Heart right ventricle (tissue), 16 donors: ENCODE measurements around the gene PRKAG2. TPM values are rescaled to one million over a fixed set of nuclear protein-coding genes. Genes with fewer than 3 reads are reported as not detected.

ENCODE experiments used
- ATAC-seq, 8 donors: fragments of 200-7000 bp; cut with Tn5 transposase; one replicate each; pipeline ENCODE4 v1.9.1; 2020; ENCODE audit warnings: mild to moderate bottlenecking in 8 of 8, moderate library complexity in 8 of 8, moderate number of reproducible peaks in 1 of 8
- DNase-seq, 2 donors: peaks; one replicate each; pipeline ENCODE4 v3.0.0-alpha.2; 2020
- H3K27ac ChIP-seq, 10 donors: fragments of 200-600 bp; sonication (generic) in 2 of 10; one replicate each; pipeline versions ENCODE4 v1.5.0 to v1.8.0; 2020 to 2022; ENCODE audit warnings: mild to moderate bottlenecking in 3 of 10
- H3K27me3 ChIP-seq, 7 donors: fragments of 200-600 bp; one replicate each; pipeline ENCODE4 v1.8.0; 2021 to 2022; ENCODE audit warnings: mild to moderate bottlenecking in 2 of 7
- H3K36me3 ChIP-seq, 9 donors: fragments of 200-600 bp; sonication (generic) in 1 of 9; one replicate each; pipeline versions ENCODE4 v1.5.0 to v1.8.0; 2020 to 2022; ENCODE audit warnings: mild to moderate bottlenecking in 2 of 9
- H3K4me1 ChIP-seq, 9 donors: fragments of 200-600 bp; sonication (generic) in 1 of 9; one replicate each; pipeline versions ENCODE4 v1.5.0 to v1.8.0; 2020 to 2022; ENCODE audit warnings: mild to moderate bottlenecking in 4 of 9
- H3K4me3 ChIP-seq, 10 donors: fragments of 200-600 bp; sonication (generic) in 2 of 10; one replicate each; pipeline versions ENCODE4 v1.5.0 to v1.8.0; 2020 to 2022; ENCODE audit warnings: mild to moderate bottlenecking in 7 of 10, moderate library complexity in 2 of 10
- H3K9me3 ChIP-seq, 11 donors: fragments of 200-600 bp in 10 of 11; sonication (generic) in 2 of 11; one replicate each; pipeline versions ENCODE4 v1.5.0 to v1.8.0; 2013 to 2022; ENCODE audit warnings: mild to moderate bottlenecking in 2 of 11, control low read depth in 1 of 11, moderate library complexity in 1 of 11
- WGBS, 2 donors: extraction: QIAGEN DNeasy Blood & Tissue Kit; methylation state at CpG; one replicate each; pipeline ENCODE4 v1.1.7; 2013; ENCODE audit warnings: inconsistent platforms in 1 of 2; 5-methylcytosine and 5-hydroxymethylcytosine counted together
- intact Hi-C, 10 donors: fragments of 100-400 bp; cut with DNase I; formaldehyde crosslinking; loops; one replicate each; pipeline versions ENCODE4 v1.11.1 to v1.14.2; 2022
- polyA plus RNA-seq, 2 donors: library from polyadenylated mRNA; stranded (reverse); fragments of 200-250 nt; gene quantifications; one replicate each; pipeline ENCODE4 v1.2.3, GENCODE V29; 2013
- total RNA-seq, 10 donors: library from RNA; stranded (reverse); fragmentation: NEBNext Ultra II Directional in 3 of 10; extraction: Animal tissue kit (Norgen Biotek cat#: 25700) in 3 of 10; gene quantifications; one replicate each; pipeline versions ENCODE4 v1.2.1 to v1.2.4, GENCODE V29; 2021 to 2023
- TF ChIP-seq, protein P1 (sequence below), 9 donors: fragments of 200-600 bp; sonication (generic) in 2 of 9; IDR thresholded peaks; one replicate each; pipeline versions ENCODE4 v1.5.0 to v1.8.0; 2021 to 2022; ENCODE audit warnings: antibody characterized with exemption in 9 of 9, mild to moderate bottlenecking in 5 of 9, moderate library complexity in 1 of 9
- donor health status: Arrhythmogenic right ventricular cardiomyopathy.
- donor health status: ischemic (EF 13 %, LVEDD 7.1; RV severe dilation, severe dysfunction).
- donor health status: healthy with polysubstance abuse.
- donor health status: DM: no; HTN: yes; CAD: no.
- donor health status: DM: no; HTN: no; CAD: no.
- donor health status: ischemic (EF 25% LVEDD 6.9; RV normal size, moderate dysfunction).
- donor health status: ischemic (EF 25% LVEDD 5.7; RV mildly dilated, moderate dysfunction).
- donor health status: healthy.
- donor health status: DM: yes; HTN: yes; CAD: no.
- donor health status: Ischemic cardiomyopathy.
- donor health status: ischemic (EF 35%, LVEDD 5.7; RV mildly dilated, moderate dysfunction).
- donor health status: nonischemic (EF 11% LVEDD 7.7; RV severe dilation, severe dysfunction).
- donor health status: DM: yes; HTN: yes; CAD: no.
- donor health status: PGD.
- donor health status: ischemic (EF 29% LVEDD 5.4; RV normal size, mild dysfunction).
- donor health status: nonischemic (EF 23%, LVEDD 6.1; RV moderate dilation, normal function).

Gene PRKAG2
- total and polyA plus RNA-seq, 12 donors = 52.4 to 156 (median 114) TPM

DNA sequence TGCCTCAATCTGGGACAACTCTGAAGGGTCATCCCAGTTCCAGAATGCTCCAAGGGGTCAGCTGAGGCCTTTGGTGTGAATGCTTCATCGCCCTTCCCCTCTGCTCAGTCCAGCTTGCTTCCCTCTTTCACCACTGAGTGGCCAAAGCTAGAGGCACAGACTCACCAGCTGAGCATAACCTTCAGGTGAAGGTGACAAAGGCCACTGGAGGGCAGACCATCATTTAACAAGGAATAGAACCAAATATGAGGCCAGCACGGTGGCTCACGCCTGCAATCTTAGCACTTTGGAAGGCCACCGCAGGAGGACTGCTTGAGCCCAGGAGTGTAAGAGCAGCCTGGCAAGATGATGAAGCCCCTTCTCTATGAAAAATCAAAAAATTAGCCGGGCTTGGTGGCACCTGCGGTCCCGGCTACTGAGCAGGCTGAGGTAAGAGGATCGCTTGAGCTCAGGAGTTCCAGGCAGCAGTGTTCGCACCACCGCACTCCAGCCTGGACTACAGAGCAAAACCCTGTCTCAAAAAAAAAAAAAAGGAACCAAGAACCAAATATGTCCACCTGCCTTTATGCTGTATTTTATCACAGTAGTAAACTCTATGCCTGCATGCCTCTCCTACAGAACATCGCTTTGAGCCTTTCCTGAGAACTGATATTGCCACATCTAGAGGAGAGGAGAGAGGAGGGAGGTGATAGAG, 13.4 kb downstream of the PRKAG2 start:
- TF ChIP-seq, protein P1, sequence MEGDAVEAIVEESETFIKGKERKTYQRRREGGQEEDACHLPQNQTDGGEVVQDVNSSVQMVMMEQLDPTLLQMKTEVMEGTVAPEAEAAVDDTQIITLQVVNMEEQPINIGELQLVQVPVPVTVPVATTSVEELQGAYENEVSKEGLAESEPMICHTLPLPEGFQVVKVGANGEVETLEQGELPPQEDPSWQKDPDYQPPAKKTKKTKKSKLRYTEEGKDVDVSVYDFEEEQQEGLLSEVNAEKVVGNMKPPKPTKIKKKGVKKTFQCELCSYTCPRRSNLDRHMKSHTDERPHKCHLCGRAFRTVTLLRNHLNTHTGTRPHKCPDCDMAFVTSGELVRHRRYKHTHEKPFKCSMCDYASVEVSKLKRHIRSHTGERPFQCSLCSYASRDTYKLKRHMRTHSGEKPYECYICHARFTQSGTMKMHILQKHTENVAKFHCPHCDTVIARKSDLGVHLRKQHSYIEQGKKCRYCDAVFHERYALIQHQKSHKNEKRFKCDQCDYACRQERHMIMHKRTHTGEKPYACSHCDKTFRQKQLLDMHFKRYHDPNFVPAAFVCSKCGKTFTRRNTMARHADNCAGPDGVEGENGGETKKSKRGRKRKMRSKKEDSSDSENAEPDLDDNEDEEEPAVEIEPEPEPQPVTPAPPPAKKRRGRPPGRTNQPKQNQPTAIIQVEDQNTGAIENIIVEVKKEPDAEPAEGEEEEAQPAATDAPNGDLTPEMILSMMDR (IDR thresholded peaks at IDR 0.05) = no peak
- WGBS, 2 donors = 87% methylated on average over 11 of the region's 11 CpGs
- peaks cover 0 to 3% (median 0%) of the 10 kb centered on the region in 9 donors for H3K36me3 ChIP-seq
- intact Hi-C loops = no loop called here
- no peaks in the 10 kb centered on the region for H3K9me3 ChIP-seq
- H3K4me3 ChIP-seq = no peak overlapping the region
- ATAC-seq = no peak
- no peak overlapping the region for H3K27ac ChIP-seq
- no peaks in the 10 kb centered on the region for H3K27me3 ChIP-seq
- peaks cover 0 to 29% (median 17%) of the 10 kb centered on the region in 9 donors for H3K4me1 ChIP-seq
- DNase-seq = no peak

- no peaks in the 10 kb centered on the region for H3K9me3 ChIP-seq
- intact Hi-C loops = no loop called here
- peaks cover 0 to 3% (median 0%) of the 10 kb centered on the region in 9 donors for H3K36me3 ChIP-seq
- TF ChIP-seq, protein P1 (IDR thresholded peaks at IDR 0.05) = no peak
- H3K27me3 ChIP-seq = no peaks in the 10 kb centered on the region
- H3K4me3 ChIP-seq = no peak overlapping the region
- DNase-seq (no peak), ATAC-seq (no peak)
- 96 to 97% methylated on average over 21 of the region's 21 CpGs for WGBS, 2 donors
- no peak overlapping the region for H3K27ac ChIP-seq
- H3K4me1 ChIP-seq = peaks cover 0 to 22% (median 10%) of the 10 kb centered on the region in 9 donors
These were observed 14.1 kb downstream of the PRKAG2 start for GRCh38 chr7:151862606-151863381.

DNA sequence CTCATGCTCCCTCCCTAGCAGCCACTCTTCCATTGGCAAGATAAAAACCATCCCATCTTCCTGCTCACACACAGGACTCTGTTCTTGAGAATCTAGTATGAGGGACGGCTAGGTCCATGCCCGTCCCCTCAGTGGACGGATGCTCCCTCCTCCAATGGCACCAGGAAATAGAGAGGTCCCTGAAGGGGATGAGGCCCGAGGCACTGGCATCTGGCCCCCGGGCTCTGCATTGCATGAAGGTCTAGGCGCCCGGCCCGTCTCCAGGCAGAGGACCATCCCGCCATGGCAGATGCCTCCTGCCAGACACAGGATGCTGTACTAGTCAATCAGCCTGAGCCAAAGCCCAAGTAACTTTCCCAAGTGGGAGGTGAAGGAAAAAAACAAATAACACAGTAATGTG, 15.0 kb downstream of the PRKAG2 start:
- H3K4me1 ChIP-seq = peaks cover 0 to 13% (median 5%) of the 10 kb centered on the region in 9 donors
- no peaks in the 10 kb centered on the region for H3K9me3 ChIP-seq
- WGBS, 2 donors = 90 to 92% methylated on average over 9 of the region's 9 CpGs
- TF ChIP-seq, protein P1 (IDR thresholded peaks at IDR 0.05) = no peak
- no peak overlapping the region for H3K27ac ChIP-seq
- intact Hi-C loops = no loop called here
- H3K36me3 ChIP-seq = peaks cover 0 to 3% (median 0%) of the 10 kb centered on the region in 9 donors
- DNase-seq = no peak
- no peaks in the 10 kb centered on the region for H3K27me3 ChIP-seq
- no peak for ATAC-seq
- no peak overlapping the region for H3K4me3 ChIP-seq

- intact Hi-C loops = no loop called here
- WGBS, 2 donors = 82 to 90% methylated on average over 5 of the region's 5 CpGs
- Histone ChIP-seq H3K36me3 (peaks cover 0 to 3% (median 0%) of the 10 kb centered on the region in 9 donors), H3K4me3 (no peak overlapping the region), H3K27me3 (no peaks in the 10 kb centered on the region), H3K27ac (no peak overlapping the region), H3K9me3 (no peaks in the 10 kb centered on the region), H3K4me1 (peaks cover 0 to 13% (median 5%) of the 10 kb centered on the region in 9 donors)
- ATAC-seq (no peak), DNase-seq (no peak)
- TF ChIP-seq, protein P1 (IDR thresholded peaks at IDR 0.05) = no peak
These were observed 16.1 kb downstream of the PRKAG2 start for GRCh38 chr7:151860771-151861170.
